ENCODE results near the gene NDFIP2.
"Not testable (repeated sequence)": the region's sequence is repeated elsewhere in the genome, so short reads cannot be mapped to it uniquely, and the experiment has no call there.

Gene NDFIP2

GRCh38 chr13:79593641-79594275 is 112.8 kb downstream of the NDFIP2 start:
- DNase-seq (ENCODE audit: low read depth): no peak

GRCh38 chr13:79600146-79600545 is 119.2 kb downstream of the NDFIP2 start:
- DNase-seq (ENCODE audit: low read depth): not testable (repeated sequence)

GRCh38 chr13:79602936-79603335 is 122.0 kb downstream of the NDFIP2 start:
- no peak for DNase-seq (ENCODE audit: low read depth)

- no peak for DNase-seq (ENCODE audit: low read depth)
Observed at GRCh38 chr13:79604752-79605151, 123.8 kb downstream of the NDFIP2 start.
